Measurements from ENCODE around the gene BBX.

The BBX gene

GRCh38 chr3:107854733-107855132 lies 332.0 kb downstream of the BBX start:
- Histone ChIP-seq H3K27ac (ENCODE audit: low read depth, low read length, severe bottlenecking) (no peak overlapping the region), H3K36me3 (ENCODE audit: control insufficient read depth, insufficient read depth, low read length) (no peaks in the 10 kb centered on the region), H3K4me3 (ENCODE audit: extremely low read depth, insufficient read depth, low read length, poor library complexity, severe bottlenecking) (no peak overlapping the region), H3K9me3 (ENCODE audit: control insufficient read depth, low read length) (no peaks in the 10 kb centered on the region), H3K4me1 (ENCODE audit: control insufficient read depth, insufficient read depth, low read length, poor library complexity, severe bottlenecking) (no peaks in the 10 kb centered on the region)
- WGBS, 2 experiments (ENCODE audit: insufficient coverage in 2 of 2): 81 to 89% methylated on average over 3 to 4 of the region's 6 CpGs

- no peak overlapping the region for H3K4me3 ChIP-seq (ENCODE audit: extremely low read depth, insufficient read depth, low read length, poor library complexity, severe bottlenecking)
- no peak overlapping the region for H3K27ac ChIP-seq (ENCODE audit: low read depth, low read length, severe bottlenecking)
- H3K4me1 ChIP-seq (ENCODE audit: control insufficient read depth, insufficient read depth, low read length, poor library complexity, severe bottlenecking): no peaks in the 10 kb centered on the region
- H3K36me3 ChIP-seq (ENCODE audit: control insufficient read depth, insufficient read depth, low read length): no peaks in the 10 kb centered on the region
- H3K9me3 ChIP-seq (ENCODE audit: control insufficient read depth, low read length): no peaks in the 10 kb centered on the region
- 63 to 73% methylated on average over 4 to 5 of the region's 5 CpGs for WGBS, 2 experiments (ENCODE audit: insufficient coverage in 2 of 2)
Observed at GRCh38 chr3:107855710-107856109, 332.9 kb downstream of the BBX start.

GRCh38 chr3:107857854-107858253 lies 335.1 kb downstream of the BBX start:
- H3K9me3 ChIP-seq (ENCODE audit: control insufficient read depth, low read length): no peaks in the 10 kb centered on the region
- H3K27ac ChIP-seq (ENCODE audit: low read depth, low read length, severe bottlenecking): no peak overlapping the region
- no peaks in the 10 kb centered on the region for H3K36me3 ChIP-seq (ENCODE audit: control insufficient read depth, insufficient read depth, low read length)
- no peaks in the 10 kb centered on the region for H3K4me1 ChIP-seq (ENCODE audit: control insufficient read depth, insufficient read depth, low read length, poor library complexity, severe bottlenecking)
- H3K4me3 ChIP-seq (ENCODE audit: extremely low read depth, insufficient read depth, low read length, poor library complexity, severe bottlenecking): no peak overlapping the region
- WGBS, 2 experiments (ENCODE audit: insufficient coverage in 2 of 2): 90 to 94% methylated on average over 2 to 3 of the region's 5 CpGs

GRCh38 chr3:107858876-107859275 lies 336.1 kb downstream of the BBX start:
- Histone ChIP-seq H3K27ac (ENCODE audit: low read depth, low read length, severe bottlenecking) (no peak overlapping the region), H3K36me3 (ENCODE audit: control insufficient read depth, insufficient read depth, low read length) (no peaks in the 10 kb centered on the region), H3K4me1 (ENCODE audit: control insufficient read depth, insufficient read depth, low read length, poor library complexity, severe bottlenecking) (no peaks in the 10 kb centered on the region), H3K4me3 (ENCODE audit: extremely low read depth, insufficient read depth, low read length, poor library complexity, severe bottlenecking) (no peak overlapping the region), H3K9me3 (ENCODE audit: control insufficient read depth, low read length) (no peaks in the 10 kb centered on the region)
- 100% methylated on average over 2 of the region's 2 CpGs; no CpG with 5 or more reads in 1 of the 2 experiments for whole genome bisulfite sequencing, 2 experiments (ENCODE audit: insufficient coverage in 2 of 2)
